ENCODE results near the gene ANKRD50.

The ANKRD50 gene, protein sequence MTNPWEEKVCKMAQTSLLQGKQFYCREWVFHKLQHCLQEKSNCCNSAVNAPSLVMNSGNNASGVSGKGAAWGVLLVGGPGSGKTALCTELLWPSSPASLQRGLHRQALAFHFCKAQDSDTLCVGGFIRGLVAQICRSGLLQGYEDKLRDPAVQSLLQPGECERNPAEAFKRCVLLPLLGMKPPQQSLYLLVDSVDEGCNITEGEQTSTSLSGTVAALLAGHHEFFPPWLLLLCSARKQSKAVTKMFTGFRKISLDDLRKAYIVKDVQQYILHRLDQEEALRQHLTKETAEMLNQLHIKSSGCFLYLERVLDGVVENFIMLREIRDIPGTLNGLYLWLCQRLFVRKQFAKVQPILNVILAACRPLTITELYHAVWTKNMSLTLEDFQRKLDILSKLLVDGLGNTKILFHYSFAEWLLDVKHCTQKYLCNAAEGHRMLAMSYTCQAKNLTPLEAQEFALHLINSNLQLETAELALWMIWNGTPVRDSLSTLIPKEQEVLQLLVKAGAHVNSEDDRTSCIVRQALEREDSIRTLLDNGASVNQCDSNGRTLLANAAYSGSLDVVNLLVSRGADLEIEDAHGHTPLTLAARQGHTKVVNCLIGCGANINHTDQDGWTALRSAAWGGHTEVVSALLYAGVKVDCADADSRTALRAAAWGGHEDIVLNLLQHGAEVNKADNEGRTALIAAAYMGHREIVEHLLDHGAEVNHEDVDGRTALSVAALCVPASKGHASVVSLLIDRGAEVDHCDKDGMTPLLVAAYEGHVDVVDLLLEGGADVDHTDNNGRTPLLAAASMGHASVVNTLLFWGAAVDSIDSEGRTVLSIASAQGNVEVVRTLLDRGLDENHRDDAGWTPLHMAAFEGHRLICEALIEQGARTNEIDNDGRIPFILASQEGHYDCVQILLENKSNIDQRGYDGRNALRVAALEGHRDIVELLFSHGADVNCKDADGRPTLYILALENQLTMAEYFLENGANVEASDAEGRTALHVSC (N-terminal part only)

DNA sequence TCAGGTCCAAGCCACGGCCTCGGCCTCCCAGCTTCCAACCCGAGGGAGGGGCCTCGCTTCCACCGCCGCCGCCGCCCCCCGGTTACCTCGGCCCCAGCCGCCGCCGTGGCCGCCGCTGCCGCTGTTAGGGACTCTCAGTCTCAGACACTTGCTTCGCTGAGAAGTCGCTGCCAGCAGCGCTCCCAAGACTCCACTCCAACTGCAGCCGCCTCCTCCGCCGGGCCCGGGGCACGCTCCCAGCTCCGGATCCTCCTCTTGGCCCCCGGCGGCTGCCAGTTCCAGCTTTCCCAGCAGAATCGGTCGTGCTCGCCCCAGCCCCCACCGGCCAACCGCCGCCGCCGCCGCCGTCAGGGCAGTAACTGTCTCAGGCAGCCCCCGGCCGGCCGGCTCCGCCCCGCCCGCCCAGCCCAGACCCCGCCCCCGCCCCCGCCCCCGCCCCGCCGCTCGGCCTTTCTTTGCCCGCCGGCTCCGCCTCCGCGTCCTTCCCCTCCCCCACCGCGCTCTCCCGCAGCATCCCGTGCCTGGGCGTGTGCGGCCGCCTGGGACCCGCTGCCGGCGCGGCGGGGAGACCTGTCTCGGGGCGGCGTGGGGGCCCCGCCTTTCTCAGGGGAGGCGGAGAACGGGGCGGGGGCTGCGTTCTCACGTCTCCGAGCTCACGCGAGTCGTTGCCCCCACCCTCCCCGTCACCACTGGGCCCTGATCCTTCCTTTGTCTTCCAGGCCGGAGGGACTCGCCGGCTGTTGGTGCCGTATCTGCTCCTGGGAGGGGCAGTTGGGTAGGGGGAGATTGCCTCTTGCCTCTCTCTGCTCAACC is at the start of gene ANKRD50:
ANKRD50 (minus strand) TSS at position 361 of the 813 bp plus-strand sequence. CDS start 2,221 bp downstream, outside the sequence.
- DNase-seq (ENCODE audit: low read depth) = peak; percentile 34

DNA sequence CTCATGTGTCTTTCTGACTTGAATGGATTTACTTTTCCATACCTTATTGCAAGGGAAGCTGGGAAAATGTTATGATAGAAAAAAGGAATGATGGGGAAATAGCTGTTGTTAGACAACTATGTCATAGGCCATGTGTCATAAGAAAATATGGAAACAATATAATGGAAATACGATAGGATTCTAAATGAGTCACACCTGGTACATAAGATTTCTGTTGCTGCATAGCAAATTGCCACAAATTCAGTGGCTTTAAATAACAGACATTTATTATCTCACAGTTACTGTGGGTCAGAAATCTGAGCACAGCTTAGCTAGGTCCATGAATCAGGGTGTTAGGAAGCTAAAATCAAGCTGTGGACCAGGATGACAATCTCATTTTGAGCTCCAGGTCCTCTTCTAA is 44.6 kb upstream of the ANKRD50 start:
- no peak for DNase-seq (ENCODE audit: low read depth)

DNA sequence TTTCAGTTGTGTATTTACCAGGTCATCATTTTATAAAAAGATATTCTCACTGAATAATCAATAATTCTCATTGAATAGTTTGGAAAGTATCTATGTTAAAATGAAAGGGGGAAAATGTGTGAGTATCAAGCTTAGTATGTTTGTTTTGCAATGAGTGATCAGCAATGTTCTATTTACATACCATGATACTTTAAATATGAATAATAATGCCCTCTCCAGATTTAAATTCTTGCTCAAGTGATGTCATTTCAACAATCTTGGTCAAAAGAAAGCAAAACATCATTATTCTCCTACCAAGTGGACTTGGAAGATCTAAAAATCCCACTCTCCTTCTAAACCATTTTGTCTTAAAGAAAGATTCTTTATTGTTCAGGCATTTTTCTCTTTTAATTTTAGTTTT is 42.1 kb upstream of the ANKRD50 start:
- DNase-seq (ENCODE audit: low read depth) = no peak

DNA sequence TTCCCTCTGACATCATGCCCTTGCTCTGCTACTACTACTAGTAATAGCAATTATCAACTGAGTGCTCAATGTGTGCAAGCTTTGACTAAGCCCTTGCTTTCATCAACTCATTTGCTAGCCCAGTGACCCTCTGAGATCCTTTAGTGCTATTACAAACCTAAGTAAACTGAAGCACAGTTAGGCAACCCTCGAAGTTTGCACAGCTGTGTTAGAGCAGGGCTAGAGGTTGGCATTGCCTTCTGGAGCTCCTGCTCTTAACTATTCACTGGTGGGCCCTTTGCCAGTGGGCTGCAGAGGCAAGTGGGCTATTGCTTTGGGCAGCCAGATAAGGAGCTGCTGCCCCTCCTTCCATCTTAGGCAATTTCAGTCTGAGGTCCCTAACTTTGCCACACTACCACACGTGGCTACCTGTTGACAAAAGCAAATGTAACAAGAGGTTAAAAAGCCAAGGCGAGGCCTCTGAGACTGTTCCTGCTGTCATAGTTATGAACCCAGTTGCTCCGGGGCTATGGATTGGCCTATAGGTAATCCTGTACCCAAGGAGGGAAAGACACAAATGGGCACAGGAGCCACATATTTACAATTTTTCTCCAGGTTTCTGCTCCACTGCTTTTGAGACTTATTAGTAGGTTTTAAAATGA is 41.5 kb upstream of the ANKRD50 start:
- DNase-seq (ENCODE audit: low read depth) = no peak

- no peak for DNase-seq (ENCODE audit: low read depth)
Observed at GRCh38 chr4:124749421-124749820, 36.9 kb upstream of the ANKRD50 start.

DNA sequence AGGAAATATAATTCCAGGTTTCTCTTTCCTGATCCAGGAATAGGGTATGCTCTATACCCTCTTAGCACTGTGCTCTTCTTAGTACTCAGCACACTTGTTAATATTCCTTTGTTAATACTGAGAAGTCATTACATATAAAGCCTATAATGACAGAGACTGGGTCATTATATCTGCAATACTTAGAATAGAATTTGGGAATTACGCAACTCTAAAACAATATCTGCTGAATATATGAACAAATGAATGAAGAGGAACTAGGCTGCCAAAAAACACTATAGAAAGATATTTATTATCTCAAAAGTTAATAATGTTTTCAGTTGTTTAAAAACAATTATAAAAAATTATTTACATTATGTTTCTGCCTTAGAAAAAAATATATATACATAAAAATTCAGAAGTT is 36.4 kb upstream of the ANKRD50 start:
- no peak for DNase-seq (ENCODE audit: low read depth)

DNA sequence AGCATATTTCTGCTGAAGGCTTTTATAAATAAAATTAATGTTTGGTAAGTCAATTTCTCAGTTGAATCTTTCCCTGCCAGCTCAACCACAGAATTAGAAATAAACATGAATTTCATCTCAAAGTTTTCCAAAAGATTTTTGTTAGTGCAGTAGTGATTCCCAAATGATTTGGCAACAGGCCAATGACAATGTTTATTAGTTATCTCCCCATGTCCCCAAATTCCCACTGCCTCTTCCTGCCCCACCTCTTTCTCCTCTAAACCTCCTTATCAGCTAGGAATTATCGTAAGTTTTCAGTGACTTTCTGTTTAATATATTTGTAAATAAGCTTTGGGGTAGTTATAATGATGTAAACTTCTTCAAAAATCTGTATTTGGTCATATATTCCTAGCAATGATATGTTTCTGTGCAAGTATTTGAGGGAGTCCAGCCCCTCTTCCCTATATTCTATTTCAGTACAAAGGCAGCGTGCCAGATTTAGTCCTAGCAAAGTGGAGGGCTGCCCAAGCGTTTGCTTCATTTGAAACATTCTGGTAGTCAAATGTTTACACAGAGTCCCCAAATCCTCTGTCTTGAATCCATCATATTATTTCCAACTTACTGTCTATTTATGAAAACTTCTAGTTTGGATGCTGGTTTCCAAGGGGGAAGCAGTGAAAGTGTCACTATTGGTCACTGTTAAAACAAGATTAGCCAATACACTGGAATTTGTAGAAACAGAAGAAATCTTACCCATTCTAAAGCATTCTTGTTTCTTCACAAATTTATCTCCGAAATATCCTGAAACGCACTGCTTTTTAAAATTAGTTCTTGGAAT is 33.7 kb upstream of the ANKRD50 start:
- DNase-seq (ENCODE audit: low read depth) = no peak

DNA sequence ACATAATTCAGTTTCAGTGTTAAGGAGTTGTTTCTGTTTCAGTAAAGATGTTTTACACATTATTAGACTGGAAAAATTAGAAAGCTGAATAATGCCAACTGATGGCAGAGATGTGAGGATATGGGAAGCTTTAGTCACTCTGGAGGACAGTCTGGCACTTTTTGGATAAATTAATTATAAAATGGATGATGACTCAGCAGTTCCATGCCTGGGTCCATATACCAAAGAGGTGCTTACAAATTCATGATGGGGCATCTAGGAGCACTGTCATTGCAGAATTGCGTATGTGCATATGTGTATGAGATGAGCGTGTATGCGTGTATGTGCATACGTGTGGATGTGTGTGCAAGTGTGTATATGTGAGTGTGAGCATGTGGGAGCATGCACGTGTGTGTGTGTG is 31.2 kb upstream of the ANKRD50 start:
- no peak for DNase-seq (ENCODE audit: low read depth)

GRCh38 chr4:124740501-124740900 is 28.0 kb upstream of the ANKRD50 start:
- no peak for DNase-seq (ENCODE audit: low read depth)

DNA sequence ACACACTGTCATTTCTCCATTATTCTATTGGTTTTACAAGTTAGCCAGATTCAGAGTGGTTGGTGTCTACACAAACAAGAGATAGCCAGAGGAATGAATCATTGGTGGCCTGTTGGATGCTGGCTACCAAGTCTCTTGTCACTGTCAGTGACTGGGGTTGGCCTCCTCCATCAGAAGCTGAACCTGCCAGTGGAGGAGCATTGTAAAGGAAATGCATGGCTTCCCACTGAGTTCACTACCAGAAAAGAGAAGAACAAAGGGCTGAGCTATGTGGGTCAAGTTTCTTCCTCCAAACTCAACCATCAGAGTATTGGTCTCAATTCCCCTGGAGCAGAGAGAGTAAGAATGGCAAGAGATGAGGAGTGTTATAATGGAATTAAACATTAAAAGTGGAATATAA is 26.5 kb upstream of the ANKRD50 start:
- DNase-seq (ENCODE audit: low read depth) = no peak

DNA sequence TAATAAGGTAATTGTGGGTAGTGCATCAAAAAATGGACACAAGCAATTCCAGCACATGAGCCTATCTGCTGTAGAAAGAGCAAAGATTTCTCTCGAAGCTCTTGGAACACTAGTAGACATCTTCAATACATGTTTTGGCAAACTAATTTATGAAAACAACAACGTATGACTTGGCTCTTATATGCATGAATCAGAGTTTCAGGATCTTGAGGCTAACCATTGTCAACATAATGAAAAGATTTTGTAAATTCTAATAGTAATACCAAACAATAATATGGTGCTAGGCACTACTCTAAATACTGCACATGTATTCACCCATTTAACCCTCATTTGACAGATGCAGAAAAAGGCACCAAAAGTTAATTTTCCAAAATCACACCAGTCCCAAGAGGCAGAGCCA is 25.1 kb upstream of the ANKRD50 start:
- DNase-seq (ENCODE audit: low read depth) = no peak

GRCh38 chr4:124736526-124736925 is 24.0 kb upstream of the ANKRD50 start:
- DNase-seq (ENCODE audit: low read depth) = no peak

GRCh38 chr4:124727331-124727890 is 14.9 kb upstream of the ANKRD50 start:
- DNase-seq (ENCODE audit: low read depth) = no peak

DNA sequence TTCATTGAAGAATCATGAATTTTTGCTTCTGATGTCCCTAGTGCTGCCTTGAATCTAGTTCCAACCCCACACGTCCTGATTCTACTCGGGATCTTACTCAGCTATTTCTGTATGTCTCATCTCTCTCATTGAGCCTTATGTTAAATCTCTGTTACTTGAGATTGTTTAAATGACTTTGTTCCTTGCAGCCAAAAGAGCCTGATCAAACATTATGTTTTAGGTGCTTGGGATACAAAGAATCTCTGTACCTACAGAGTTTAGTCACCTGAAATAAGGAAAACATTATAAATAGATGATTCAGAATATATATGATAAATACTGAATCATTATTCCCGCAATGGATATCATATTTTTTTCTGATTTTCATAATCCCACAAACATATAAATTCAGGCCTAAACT is 13.7 kb upstream of the ANKRD50 start:
- no peak for DNase-seq (ENCODE audit: low read depth)

DNA sequence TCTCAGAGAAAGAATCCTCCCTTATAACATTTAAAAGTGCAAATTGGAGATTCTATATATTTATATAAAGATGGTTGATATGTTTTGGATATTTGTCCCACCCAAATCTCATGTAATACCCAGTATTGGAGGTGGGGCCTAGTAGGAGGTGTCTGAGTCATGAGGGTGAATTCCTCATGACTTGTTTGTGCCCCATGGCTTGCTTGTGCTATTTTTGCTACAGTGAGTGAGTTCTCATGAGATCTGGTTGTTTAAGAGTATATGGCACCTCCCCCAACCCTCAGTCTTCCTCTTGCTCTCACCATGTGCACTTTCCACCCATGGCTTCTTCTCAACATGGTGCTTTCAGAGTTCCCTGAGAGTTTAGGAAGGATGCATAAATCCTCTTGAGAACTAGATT is 9.5 kb upstream of the ANKRD50 start:
- no peak for DNase-seq (ENCODE audit: low read depth)

GRCh38 chr4:124717101-124717500 is 4.6 kb upstream of the ANKRD50 start:
- no peak for DNase-seq (ENCODE audit: low read depth)

GRCh38 chr4:124713185-124713592 is 657 bp upstream of the ANKRD50 start:
- no peak for DNase-seq (ENCODE audit: low read depth)

GRCh38 chr4:124711471-124712371 is 811 bp downstream of the ANKRD50 start:
- peak; percentile 2 for DNase-seq (ENCODE audit: low read depth)

GRCh38 chr4:124710911-124711310 is 1.6 kb downstream of the ANKRD50 start:
- DNase-seq (ENCODE audit: low read depth) = no peak

Measured in activated gamma-delta T cell treated with anti-CD3 and anti-CD28 coated beads, Interleukin-2, amount 50 U/mL, for 16 hours (primary cell).